ENCODE data around the gene CDC5L.

The CDC5L gene

GRCh38 chr6:44496665-44497369, 109.3 kb downstream of the CDC5L start:
- H3K4me2 ChIP-seq (ENCODE audit: insufficient read depth, low read length, poor library complexity, severe bottlenecking): no peak overlapping the region
- H3K23ac ChIP-seq (ENCODE audit: low read depth, low read length, poor library complexity): no peak overlapping the region
- no CpG with 5 or more reads among the region's 9 CpGs for WGBS, 2 donors (ENCODE audit: extremely low coverage in 2 of 2, insufficient read length in 2 of 2, insufficient replicate concordance in 1 of 2)
- H3K79me1 ChIP-seq (ENCODE audit: low read depth, low read length): no peaks in the 10 kb centered on the region
- H3K4ac ChIP-seq (ENCODE audit: low read length): no peak overlapping the region
- H2BK15ac ChIP-seq (ENCODE audit: low read length): no peak overlapping the region
- H3K9me3 ChIP-seq (replicated peaks in 1 of 2; ENCODE audit: control insufficient read depth in 2 of 2, insufficient read depth in 1 of 2, low read depth in 1 of 2, low read length in 2 of 2): peaks cover 0 to 4% of the 10 kb centered on the region in 2 donors
- no peaks in the 10 kb centered on the region for H3K36me3 ChIP-seq (replicated peaks in 1 of 2; ENCODE audit: control insufficient read depth in 2 of 2, insufficient read depth in 2 of 2, low read length in 2 of 2)
- no peak overlapping the region for H2BK12ac ChIP-seq (ENCODE audit: low read length)
- H3K27me3 ChIP-seq (ENCODE audit: control insufficient read depth in 3 of 3, insufficient read depth in 3 of 3, low read depth in 1 of 3, low read length in 3 of 3): peaks cover 0 to 4% (median 0%) of the 10 kb centered on the region in 3 experiments
- no peak overlapping the region for H3K9ac ChIP-seq (ENCODE audit: low read depth, low read length, poor library complexity)
- DNase-seq (ENCODE audit: low spot score): no peak
- H3K27ac ChIP-seq (replicated peaks; ENCODE audit: low read length): no peak overlapping the region
- no peak overlapping the region for H4K91ac ChIP-seq (ENCODE audit: low read depth, low read length, poor library complexity)
- no peak overlapping the region for H2BK5ac ChIP-seq (ENCODE audit: low read length)
- H2AFZ ChIP-seq (ENCODE audit: low read length): no peak overlapping the region
- H4K8ac ChIP-seq (ENCODE audit: low read depth, low read length): no peak overlapping the region
- peaks cover 6 to 8% of the 10 kb centered on the region in 2 donors for H3K4me1 ChIP-seq (ENCODE audit: control insufficient read depth in 2 of 2, insufficient read depth in 1 of 2, low read depth in 1 of 2, low read length in 2 of 2)
- H3K18ac ChIP-seq (ENCODE audit: low read length): peak overlapping the region; percentile 11
- no peak overlapping the region for H3K4me3 ChIP-seq (ENCODE audit: low read length in 2 of 2)
- H2AK5ac ChIP-seq (ENCODE audit: low read depth, low read length): no peak overlapping the region
- no peak overlapping the region for H3K14ac ChIP-seq (ENCODE audit: low read length)
- H2BK120ac ChIP-seq (ENCODE audit: low read depth, low read length): no peak overlapping the region

GRCh38 chr6:44497807-44498206, 110.3 kb downstream of the CDC5L start:
- Histone ChIP-seq H3K9me3 (replicated peaks in 1 of 2; ENCODE audit: control insufficient read depth in 2 of 2, insufficient read depth in 1 of 2, low read depth in 1 of 2, low read length in 2 of 2) (peaks cover 0 to 4% of the 10 kb centered on the region in 2 donors), H3K9ac (ENCODE audit: low read depth, low read length, poor library complexity) (no peak overlapping the region), H3K4me1 (ENCODE audit: control insufficient read depth in 2 of 2, insufficient read depth in 1 of 2, low read depth in 1 of 2, low read length in 2 of 2) (peaks cover 6 to 8% of the 10 kb centered on the region in 2 donors), H3K14ac (ENCODE audit: low read length) (no peak overlapping the region), H2BK15ac (ENCODE audit: low read length) (no peak overlapping the region), H2AK5ac (ENCODE audit: low read depth, low read length) (no peak overlapping the region), H4K8ac (ENCODE audit: low read depth, low read length) (no peak overlapping the region), H3K4me3 (ENCODE audit: low read length in 2 of 2) (no peak overlapping the region), H3K23ac (ENCODE audit: low read depth, low read length, poor library complexity) (no peak overlapping the region), H2AFZ (ENCODE audit: low read length) (no peak overlapping the region), H2BK5ac (ENCODE audit: low read length) (no peak overlapping the region), H3K4me2 (ENCODE audit: insufficient read depth, low read length, poor library complexity, severe bottlenecking) (no peak overlapping the region), H2BK12ac (ENCODE audit: low read length) (no peak overlapping the region), H2BK120ac (ENCODE audit: low read depth, low read length) (no peak overlapping the region), H3K27ac (replicated peaks; ENCODE audit: low read length) (no peak overlapping the region), H4K91ac (ENCODE audit: low read depth, low read length, poor library complexity) (no peak overlapping the region), H3K27me3 (ENCODE audit: control insufficient read depth in 3 of 3, insufficient read depth in 3 of 3, low read depth in 1 of 3, low read length in 3 of 3) (peaks cover 0 to 4% (median 0%) of the 10 kb centered on the region in 3 experiments), H3K4ac (ENCODE audit: low read length) (no peak overlapping the region), H3K79me1 (ENCODE audit: low read depth, low read length) (no peaks in the 10 kb centered on the region), H3K36me3 (replicated peaks in 1 of 2; ENCODE audit: control insufficient read depth in 2 of 2, insufficient read depth in 2 of 2, low read length in 2 of 2) (no peaks in the 10 kb centered on the region), H3K18ac (ENCODE audit: low read length) (no peak overlapping the region)
- WGBS, 2 donors (ENCODE audit: extremely low coverage in 2 of 2, insufficient read length in 2 of 2, insufficient replicate concordance in 1 of 2): no CpG with 5 or more reads among the region's 5 CpGs
- DNase-seq (ENCODE audit: low spot score): no peak

- Histone ChIP-seq H3K18ac (ENCODE audit: low read length) (no peak overlapping the region), H3K4me3 (ENCODE audit: low read length in 2 of 2) (no peak overlapping the region), H2BK12ac (ENCODE audit: low read length) (no peak overlapping the region), H3K9me3 (replicated peaks in 1 of 2; ENCODE audit: control insufficient read depth in 2 of 2, insufficient read depth in 1 of 2, low read depth in 1 of 2, low read length in 2 of 2) (peaks cover 0 to 4% of the 10 kb centered on the region in 2 donors), H3K4me2 (ENCODE audit: insufficient read depth, low read length, poor library complexity, severe bottlenecking) (no peak overlapping the region), H3K27ac (replicated peaks; ENCODE audit: low read length) (no peak overlapping the region), H3K4me1 (ENCODE audit: control insufficient read depth in 2 of 2, insufficient read depth in 1 of 2, low read depth in 1 of 2, low read length in 2 of 2) (peaks cover 6 to 8% of the 10 kb centered on the region in 2 donors), H2BK5ac (ENCODE audit: low read length) (no peak overlapping the region), H3K9ac (ENCODE audit: low read depth, low read length, poor library complexity) (no peak overlapping the region), H3K79me1 (ENCODE audit: low read depth, low read length) (no peaks in the 10 kb centered on the region), H3K14ac (ENCODE audit: low read length) (no peak overlapping the region), H2BK15ac (ENCODE audit: low read length) (no peak overlapping the region), H3K27me3 (ENCODE audit: control insufficient read depth in 3 of 3, insufficient read depth in 3 of 3, low read depth in 1 of 3, low read length in 3 of 3) (peaks cover 0 to 4% (median 0%) of the 10 kb centered on the region in 3 experiments), H3K36me3 (replicated peaks in 1 of 2; ENCODE audit: control insufficient read depth in 2 of 2, insufficient read depth in 2 of 2, low read length in 2 of 2) (no peaks in the 10 kb centered on the region), H2BK120ac (ENCODE audit: low read depth, low read length) (no peak overlapping the region), H2AFZ (ENCODE audit: low read length) (no peak overlapping the region), H4K91ac (ENCODE audit: low read depth, low read length, poor library complexity) (no peak overlapping the region), H3K23ac (ENCODE audit: low read depth, low read length, poor library complexity) (no peak overlapping the region), H3K4ac (ENCODE audit: low read length) (no peak overlapping the region), H2AK5ac (ENCODE audit: low read depth, low read length) (no peak overlapping the region), H4K8ac (ENCODE audit: low read depth, low read length) (no peak overlapping the region)
- DNase-seq (ENCODE audit: low spot score): no peak
- WGBS, 2 donors (ENCODE audit: extremely low coverage in 2 of 2, insufficient read length in 2 of 2, insufficient replicate concordance in 1 of 2): no CpG with 5 or more reads among the region's 5 CpGs
Observed at GRCh38 chr6:44498436-44498835, 110.9 kb downstream of the CDC5L start.

GRCh38 chr6:44499609-44500008, 112.1 kb downstream of the CDC5L start:
- Histone ChIP-seq H3K4ac (ENCODE audit: low read length) (no peak overlapping the region), H3K4me1 (ENCODE audit: control insufficient read depth in 2 of 2, insufficient read depth in 1 of 2, low read depth in 1 of 2, low read length in 2 of 2) (peaks cover 8 to 10% of the 10 kb centered on the region in 2 donors)

More at GRCh38 chr6:44499609-44500008, 112.1 kb downstream of the CDC5L start:
- Histone ChIP-seq H3K27ac (replicated peaks; ENCODE audit: low read length) (no peak overlapping the region), H2BK12ac (ENCODE audit: low read length) (no peak overlapping the region), H3K9ac (ENCODE audit: low read depth, low read length, poor library complexity) (no peak overlapping the region), H3K4me3 (ENCODE audit: low read length in 2 of 2) (no peak overlapping the region), H2AFZ (ENCODE audit: low read length) (no peak overlapping the region), H3K18ac (ENCODE audit: low read length) (no peak overlapping the region), H3K79me1 (ENCODE audit: low read depth, low read length) (no peaks in the 10 kb centered on the region), H3K23ac (ENCODE audit: low read depth, low read length, poor library complexity) (no peak overlapping the region), H3K14ac (ENCODE audit: low read length) (no peak overlapping the region), H2AK5ac (ENCODE audit: low read depth, low read length) (no peak overlapping the region), H3K27me3 (ENCODE audit: control insufficient read depth in 3 of 3, insufficient read depth in 3 of 3, low read depth in 1 of 3, low read length in 3 of 3) (peaks cover 0 to 4% (median 0%) of the 10 kb centered on the region in 3 experiments), H2BK15ac (ENCODE audit: low read length) (no peak overlapping the region), H3K36me3 (replicated peaks in 1 of 2; ENCODE audit: control insufficient read depth in 2 of 2, insufficient read depth in 2 of 2, low read length in 2 of 2) (no peaks in the 10 kb centered on the region), H3K9me3 (replicated peaks in 1 of 2; ENCODE audit: control insufficient read depth in 2 of 2, insufficient read depth in 1 of 2, low read depth in 1 of 2, low read length in 2 of 2) (peaks cover 0 to 4% of the 10 kb centered on the region in 2 donors), H3K4me2 (ENCODE audit: insufficient read depth, low read length, poor library complexity, severe bottlenecking) (no peak overlapping the region), H2BK120ac (ENCODE audit: low read depth, low read length) (no peak overlapping the region), H4K91ac (ENCODE audit: low read depth, low read length, poor library complexity) (no peak overlapping the region), H4K8ac (ENCODE audit: low read depth, low read length) (no peak overlapping the region), H2BK5ac (ENCODE audit: low read length) (no peak overlapping the region)
- DNase-seq (ENCODE audit: low spot score): no peak
- WGBS, 2 donors (ENCODE audit: extremely low coverage in 2 of 2, insufficient read length in 2 of 2, insufficient replicate concordance in 1 of 2): no CpG with 5 or more reads among the region's 5 CpGs

Measured in neuronal stem cell (in vitro differentiated cells).